Astrocyte of the hippocampus (primary cell): ENCODE measurements around the gene CLC.
A peak's percentile ranks its signal among the peaks of the same experiment; 100 is the strongest.
"Not testable (repeated sequence)": the region's sequence is repeated elsewhere in the genome, so short reads cannot be mapped to it uniquely, and the experiment has no call there.

Experiments used
- DNase-seq: peaks from one replicate; pipeline ENCODE4 v3.0.0; 2011; ENCODE audit warnings: low read depth, low spot score

CLC gene

GRCh38 chr19:39737891-39738290 lies at the start of gene CLC:
Gene CLC, minus strand, starts transcription at chr19:39738029. Its CDS starts 77 bp downstream, at chr19:39737952.
- DNase-seq: no peak

DNA sequence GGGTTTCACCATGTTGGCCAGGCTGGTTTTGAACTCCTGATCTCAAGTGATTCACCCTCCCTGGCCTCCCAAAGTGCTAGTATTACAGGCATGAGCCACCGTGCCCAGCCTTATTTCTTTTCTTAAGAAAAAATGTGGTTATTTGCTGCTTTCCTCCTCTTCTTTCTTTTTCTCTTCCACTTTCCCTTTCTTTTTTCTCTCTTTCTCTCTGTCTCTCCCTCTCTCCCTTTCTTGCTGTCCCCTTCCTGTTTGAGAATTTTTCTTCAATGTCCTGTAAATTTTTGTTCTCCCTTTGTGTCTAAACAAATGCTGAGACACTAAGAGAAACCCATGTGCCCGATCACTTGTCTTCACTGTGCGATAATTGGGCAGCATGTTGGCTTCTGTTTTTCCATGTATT lies 43.1 kb upstream of the CLC start:
- DNase-seq: no peak

DNA sequence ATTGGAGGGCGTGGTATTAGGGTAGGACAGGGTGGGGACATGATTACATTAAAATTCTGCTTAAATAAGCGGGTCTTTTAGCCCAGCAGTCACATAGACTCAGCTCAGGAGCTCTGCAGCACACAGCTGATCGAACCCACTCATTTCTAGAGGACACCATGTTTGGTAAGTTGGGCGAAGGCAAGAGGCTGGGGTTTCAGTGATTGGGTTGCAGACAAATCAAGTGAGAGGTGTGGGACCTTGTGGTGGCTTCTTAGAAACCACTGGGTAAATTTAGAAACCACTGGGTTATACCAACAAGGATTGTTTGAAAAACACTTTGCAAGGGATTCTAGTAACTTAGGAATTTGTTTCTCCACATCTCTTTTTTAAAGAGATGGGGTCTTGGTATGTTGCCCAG lies 40.9 kb upstream of the CLC start, which contains the start of gene LEUTX:
Gene LEUTX (plus strand): TSS at position 92 of the 400 bp plus-strand sequence. CDS start 67 bp downstream, at position 159.
- no peak for DNase-seq

- DNase-seq: no peak
Measured at GRCh38 chr19:39768786-39769185, 31.0 kb upstream of the CLC start.

DNA sequence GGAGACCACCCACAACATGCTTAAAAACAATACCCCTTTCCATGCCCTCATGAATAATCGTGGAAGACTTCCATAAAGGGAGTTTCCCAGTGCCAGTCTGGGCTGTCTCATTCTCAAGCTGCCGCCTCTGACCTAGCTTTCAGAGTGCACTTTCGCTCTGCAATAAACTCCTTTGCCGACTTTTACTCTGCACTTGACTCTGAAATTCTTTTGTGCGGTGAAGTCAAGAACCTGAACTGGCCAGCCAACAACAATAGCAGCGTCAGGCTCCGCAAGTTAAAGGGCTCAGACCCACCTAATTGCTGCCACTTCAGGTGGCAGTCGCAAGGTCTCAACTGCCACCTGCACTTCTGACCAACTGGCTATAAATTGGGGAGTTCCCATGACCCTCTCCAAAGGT lies 30.5 kb upstream of the CLC start:
- no peak for DNase-seq

DNA sequence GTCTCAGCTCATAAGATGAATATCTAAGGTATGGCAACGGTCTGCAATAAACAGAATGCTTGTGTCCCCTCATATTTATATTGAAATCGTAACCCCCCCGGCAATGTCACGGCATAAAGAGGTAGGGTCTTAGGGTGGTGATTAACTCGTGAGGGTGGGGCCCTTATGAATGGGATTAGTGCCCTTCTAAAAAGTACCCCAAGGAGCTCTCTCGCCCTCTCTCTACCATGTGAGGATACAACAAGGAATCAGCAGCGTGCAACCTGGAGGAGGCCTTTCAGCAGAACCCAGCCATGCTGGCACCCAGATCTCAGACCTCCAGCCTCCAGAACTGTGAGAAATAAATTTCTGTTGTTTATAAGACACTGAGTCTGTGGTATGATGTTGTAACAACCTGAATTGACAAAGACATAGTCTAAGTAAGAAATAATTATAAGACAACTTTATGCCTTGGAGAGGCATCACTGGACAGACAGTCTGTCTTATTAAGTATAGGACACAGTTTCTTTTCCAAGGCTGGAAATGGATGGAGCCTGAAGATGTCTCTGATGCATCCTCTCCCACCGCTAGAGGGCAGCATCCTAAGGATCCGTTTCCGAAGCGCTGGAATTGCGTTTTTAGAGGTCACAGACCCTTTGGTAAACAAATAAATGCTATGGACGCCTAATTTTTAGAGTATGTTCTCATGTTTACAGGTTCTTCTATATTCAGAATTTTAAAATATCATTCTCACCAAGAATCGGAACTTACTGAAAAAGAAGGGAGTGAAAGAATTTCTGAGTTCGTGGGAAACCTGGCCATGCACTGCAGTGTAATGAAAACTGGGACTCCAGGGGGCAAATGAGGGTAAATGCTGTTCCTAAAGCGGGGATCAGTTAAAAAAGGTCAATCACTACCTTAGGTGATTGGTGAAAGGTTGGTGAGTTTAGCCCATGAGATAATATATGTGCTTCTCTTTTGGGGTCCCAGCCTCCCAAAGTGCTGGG lies 27.6 kb upstream of the CLC start:
- DNase-seq: peak; percentile 52

DNA sequence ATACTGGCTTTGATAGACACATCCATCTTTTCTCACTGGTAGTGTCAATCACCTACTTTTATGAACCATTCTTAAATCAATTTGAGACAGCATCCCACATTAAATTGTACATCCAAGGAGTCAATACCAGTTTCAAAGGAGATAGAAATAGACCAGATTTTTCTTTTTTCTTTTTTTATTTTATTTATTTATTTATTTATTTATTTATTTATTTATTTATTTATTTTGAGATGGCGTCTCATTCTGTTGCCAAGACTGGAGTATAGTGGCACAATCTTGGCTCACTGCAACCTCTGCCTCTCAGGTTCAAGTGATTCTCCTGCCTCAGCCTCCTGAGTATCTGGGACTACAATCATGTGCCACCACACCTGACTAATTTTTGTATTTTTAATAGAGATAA lies 24.0 kb upstream of the CLC start:
- not testable (repeated sequence) for DNase-seq

GRCh38 chr19:39759457-39760184 lies 21.8 kb upstream of the CLC start:
- no peak for DNase-seq

DNA sequence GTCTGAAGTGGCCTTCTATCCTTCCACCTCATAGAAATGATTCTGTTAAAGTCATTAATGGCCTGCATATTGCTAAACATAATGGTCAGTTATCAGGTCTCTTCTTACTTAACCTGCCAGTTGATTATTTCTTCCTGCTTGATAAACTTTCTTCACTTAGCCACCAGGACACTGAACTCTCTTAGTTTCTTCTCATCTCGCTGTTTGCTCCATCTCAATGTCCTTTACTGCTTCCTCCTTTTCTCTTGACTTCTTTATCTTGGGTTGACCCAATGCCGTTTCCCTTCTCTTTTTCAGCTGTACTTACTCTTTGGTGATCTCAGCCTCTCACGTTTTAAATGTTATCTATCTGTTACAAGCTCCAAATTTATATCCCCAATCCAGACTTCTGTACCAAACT lies 17.1 kb upstream of the CLC start:
- no peak for DNase-seq

- DNase-seq: no peak
Measured at GRCh38 chr19:39754544-39754943, 16.7 kb upstream of the CLC start.

DNA sequence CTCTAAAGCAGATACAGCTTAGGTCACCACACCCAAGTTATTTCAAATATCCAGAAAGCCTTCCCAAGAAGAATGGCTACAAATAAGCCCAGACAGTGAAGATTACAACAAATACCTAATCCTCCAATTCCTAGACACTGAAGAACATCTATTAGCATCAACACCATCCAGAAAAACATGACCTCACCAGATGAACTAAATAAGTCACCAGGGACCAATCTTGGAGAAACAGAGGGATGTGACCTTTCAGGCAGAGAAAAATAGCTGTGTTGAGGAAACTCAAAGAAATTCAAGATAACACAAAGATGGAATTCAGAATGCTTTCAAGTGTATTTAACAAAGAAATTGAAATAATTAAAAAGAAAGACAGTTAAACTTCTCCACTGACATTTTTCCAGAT lies 15.0 kb upstream of the CLC start:
- no peak for DNase-seq

DNA sequence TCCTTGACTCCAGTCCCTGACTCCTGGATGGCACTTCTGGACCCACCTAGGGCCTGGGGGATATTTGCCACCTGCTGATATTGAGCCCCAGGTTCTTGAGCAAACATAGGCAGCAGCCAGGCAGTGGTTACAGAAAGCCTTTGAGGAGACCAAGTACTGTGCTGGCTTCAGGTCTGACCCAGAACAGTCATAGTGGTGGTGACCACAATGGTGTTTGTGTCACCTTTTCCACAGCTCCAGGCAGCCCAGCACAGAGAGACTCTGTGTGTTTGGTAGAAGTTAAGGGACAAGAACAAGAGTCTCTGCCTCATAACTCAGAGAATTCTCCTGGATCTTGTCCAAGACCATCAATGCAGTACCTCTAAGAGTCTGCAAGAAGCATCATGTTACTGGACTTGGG lies 14.6 kb upstream of the CLC start:
- no peak for DNase-seq

DNA sequence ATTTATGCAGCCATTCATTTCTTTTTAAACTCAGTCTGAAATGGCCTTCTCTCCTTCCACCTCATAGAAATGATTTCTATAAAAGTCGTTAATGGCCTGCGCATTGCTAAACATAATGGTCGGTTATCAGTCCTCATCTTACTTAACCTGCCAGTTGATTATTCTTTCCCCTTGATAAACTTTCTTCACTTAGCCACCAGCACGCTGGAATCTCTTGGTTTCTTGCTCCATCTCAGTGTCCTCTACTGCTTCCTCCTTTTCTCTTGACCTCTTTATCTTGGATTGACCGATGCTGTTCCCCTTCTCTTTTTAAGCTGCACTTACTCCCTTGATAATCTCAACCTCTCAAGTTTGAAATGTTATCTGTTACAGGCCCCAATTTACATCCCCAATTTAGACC lies 12.2 kb upstream of the CLC start:
- DNase-seq: no peak

GRCh38 chr19:39746836-39747529 lies 9.2 kb upstream of the CLC start:
- no peak for DNase-seq

GRCh38 chr19:39745643-39746042 lies 7.8 kb upstream of the CLC start:
- no peak for DNase-seq

DNA sequence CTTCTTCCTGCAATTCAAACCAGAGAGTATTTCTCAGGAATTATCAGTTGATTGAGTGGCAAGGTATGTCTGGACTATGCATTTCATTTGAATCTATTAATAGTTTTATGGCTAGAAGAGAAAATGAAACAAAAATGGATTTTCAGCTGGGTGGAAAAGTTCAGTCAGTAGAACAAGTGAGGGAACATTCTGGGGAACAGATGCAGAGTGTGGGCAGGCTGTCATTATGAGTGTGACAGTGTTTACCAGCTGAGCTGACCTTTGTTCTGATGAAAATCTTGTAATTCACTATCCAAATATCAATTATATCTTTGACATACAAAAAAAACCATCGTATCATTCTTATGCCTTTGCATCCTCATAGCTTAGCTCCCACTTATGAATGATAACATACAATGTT lies 2.6 kb upstream of the CLC start:
- DNase-seq: no peak

DNA sequence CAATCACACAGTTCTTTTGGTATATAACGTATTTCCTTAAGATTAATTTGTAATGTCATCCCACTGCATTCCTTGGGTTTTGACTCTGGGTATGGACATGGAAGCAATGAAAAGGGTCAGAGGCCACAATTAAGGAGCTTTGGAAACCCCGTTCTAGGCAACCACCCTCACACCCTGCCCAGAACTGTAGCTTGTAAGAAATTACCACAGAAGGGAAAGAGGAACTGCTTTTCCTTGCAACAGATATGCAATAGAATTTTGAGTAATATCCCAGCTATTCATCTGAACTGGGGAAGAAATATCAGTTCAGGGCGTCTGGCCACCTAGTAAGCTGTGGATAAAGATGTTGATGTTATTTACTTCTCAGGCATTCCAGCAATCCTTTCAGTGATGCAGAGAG lies 985 bp upstream of the CLC start:
- DNase-seq: no peak

- DNase-seq: no peak
Measured at GRCh38 chr19:39737351-39737750, 478 bp downstream of the CLC start.

DNA sequence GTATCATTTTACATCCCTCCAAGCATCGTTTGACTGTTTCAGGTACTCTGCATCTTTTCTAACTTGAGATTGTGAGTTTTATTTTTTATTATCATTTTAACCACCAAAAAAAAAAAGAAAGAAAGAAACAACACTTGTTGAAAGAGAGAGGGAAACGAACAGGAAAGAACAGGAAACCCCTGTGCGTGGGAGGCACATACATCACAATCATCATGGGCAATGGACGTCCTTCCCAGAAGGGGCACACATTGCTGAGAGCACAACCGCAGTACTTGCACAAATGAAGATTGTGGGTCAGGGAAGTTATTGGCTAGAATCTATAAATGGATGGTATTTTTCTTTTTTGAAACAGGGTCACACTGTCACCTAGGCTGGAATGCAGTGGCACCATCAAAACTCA lies 1.7 kb downstream of the CLC start:
- DNase-seq: no peak

- DNase-seq: no peak
Measured at GRCh38 chr19:39735688-39736087, 2.1 kb downstream of the CLC start.

DNA sequence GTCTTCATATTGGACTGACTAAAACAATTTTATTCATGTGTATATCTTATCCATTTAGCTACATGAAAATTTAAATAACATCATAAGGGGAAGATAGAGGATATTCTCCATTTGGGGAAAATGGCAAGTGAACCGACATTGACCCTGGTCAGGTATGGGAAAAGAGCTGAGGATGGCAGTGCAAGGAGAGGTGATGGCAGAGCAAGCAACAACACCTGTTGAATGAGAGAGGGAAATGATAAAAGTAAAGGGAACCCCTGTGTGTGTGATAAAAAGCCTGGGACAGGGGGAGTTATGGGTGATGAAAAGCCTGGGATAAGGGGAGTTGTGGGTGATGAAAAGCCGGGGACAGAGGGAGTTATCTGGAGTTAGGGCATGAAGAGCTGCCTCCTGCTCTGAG lies 4.0 kb downstream of the CLC start:
- DNase-seq: no peak

DNA sequence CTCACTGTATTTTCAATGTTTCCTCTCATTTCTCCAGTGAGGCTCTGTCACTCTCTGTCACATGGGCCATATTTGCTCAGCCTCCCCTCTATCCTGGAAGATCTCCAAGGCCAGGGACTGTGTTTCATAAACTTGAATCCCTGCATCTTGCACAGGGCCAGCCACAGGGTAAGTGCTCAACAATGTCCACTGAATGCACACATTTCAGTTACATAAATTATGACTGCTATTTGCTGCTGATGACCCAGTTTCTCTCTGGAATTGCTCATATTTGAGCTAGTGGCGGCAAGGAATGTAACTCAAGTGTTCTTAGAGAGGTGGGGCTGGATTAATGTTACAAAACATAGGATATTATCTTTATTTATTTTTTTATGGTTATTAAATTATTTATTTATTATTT lies 6.1 kb downstream of the CLC start:
- DNase-seq: no peak
